Left ventricle myocardium superior (tissue), 1 donor: ENCODE results near the gene TGFA. TPM values are rescaled to one million over a fixed set of nuclear protein-coding genes. Genes with fewer than 3 reads are reported as not detected.

ENCODE experiments used
- ATAC-seq: fragments of 200-7000 bp; cut with Tn5 transposase; one replicate; pipeline ENCODE4 v1.9.1; 2020; ENCODE audit warnings: mild to moderate bottlenecking, moderate library complexity
- DNase-seq: peaks from one replicate; pipeline ENCODE4 v3.0.0-alpha.2; 2020
- intact Hi-C: fragments of 100-400 bp; cut with micrococcal nuclease; formaldehyde crosslinking; loops from one replicate; pipeline ENCODE4 v1.11.0; 2022
- total RNA-seq: library from RNA; stranded (reverse); fragmentation: NEBNext Ultra II Directional; extraction: Animal tissue kit (Norgen Biotek cat#: 25700); gene quantifications from one replicate; pipeline ENCODE4 v1.2.1, GENCODE V29; 2021
- donor health status: DM: no; HTN: yes; CAD: no; lungs with severe emphysema.

TGFA gene
- total RNA-seq, 1 donor from 2014 or later = 1.1 TPM

DNA sequence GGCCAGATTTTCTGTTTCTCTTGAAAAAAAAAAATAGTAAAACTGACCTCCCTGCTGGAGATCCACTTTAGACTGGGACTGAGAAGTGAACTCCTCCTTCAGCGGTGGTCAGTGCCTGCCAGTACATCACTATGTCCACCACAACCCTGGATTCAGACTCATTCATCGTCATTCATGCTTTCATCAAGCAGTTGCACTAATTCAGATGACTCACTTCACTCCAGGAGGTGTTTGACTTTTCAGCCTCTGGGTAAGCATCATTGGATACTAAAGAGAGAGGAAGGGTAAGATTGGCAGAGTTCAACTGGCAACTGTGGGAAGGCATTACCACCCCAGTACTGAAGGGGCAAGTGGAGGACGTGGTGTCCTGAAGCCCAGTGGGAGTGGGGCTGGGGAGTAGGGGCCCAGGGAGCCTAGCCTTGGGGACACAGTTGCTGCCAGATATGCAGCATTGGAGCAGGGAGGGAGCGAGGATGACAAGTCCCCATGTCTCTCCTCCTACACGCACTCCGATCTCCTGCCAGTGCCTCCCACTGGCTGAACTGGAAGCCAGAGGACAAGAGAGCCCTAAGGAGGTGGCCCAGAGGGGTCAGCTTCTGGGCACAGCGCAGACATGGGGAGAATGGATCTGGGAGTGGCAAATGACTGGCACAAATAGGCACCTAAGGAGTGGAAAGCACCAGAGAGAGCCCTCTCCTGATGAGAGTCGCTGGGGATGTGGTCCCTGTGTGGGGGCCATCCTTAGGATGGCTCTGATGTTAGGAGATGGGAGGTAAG, 111.1 kb downstream of the TGFA start:
- no peak for ATAC-seq
- intact Hi-C loops = no loop called here

DNA sequence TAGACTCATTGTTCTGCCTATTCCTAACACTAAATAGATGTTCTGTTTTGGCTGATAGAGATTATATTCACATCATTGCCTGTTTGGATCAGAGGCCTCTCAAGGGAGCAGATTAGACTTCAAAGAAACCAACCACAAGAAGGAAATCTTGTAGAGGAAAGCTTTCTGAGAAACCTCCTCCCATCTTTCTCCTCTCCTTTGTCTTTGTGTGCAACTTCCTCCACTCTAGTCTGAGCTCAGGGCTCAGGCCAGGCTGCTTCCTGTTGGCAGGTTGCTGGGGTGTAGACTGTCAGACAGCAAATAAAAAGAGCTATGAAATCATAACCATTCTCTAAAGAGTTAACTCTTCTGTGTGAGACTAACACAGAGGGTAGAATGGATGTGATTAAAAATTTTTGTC, 113.0 kb downstream of the TGFA start:
- intact Hi-C loops = no loop called here
- DNase-seq (no peak), ATAC-seq (no peak)

More for the DNA sequence above, 111.1 kb downstream of the TGFA start:
- no peak for DNase-seq

DNA sequence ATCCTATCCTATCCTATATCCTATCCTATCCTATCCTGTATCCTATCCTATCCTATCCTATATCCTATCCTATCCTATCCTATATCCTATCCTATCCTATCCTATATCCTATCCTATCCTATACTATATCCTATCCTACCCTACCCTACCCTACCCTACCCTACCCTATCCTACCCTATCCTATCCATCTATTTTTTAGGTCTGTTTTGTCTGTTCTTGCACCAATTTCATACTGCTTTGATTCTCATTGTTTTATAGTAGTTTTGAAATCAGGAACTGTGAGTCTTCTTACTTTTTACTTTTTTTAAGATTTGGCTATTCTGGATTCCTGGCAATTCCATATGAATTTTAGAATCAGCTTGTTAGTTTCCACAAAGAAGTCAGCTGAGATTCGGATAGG, 118.5 kb downstream of the TGFA start:
- ATAC-seq (no peak), DNase-seq (no peak)
- intact Hi-C loops = no loop called here

DNA sequence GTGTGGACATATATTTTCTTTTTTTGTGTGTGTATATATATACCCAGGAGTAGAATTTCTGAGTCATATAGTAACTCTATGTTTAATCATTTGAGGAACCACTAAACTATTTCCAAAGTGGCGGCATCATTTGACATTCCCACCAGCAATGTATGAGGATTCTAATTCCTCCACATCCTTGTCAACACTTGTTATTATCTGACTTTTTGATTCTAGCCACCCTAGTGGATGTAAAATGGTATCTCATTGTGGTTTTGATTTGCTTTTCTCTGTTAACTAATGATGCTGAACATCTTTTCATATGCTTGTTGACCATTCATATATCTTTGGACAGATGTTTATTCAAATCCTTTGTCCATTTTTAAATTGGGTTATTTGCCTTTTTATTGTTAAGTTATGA, 120.3 kb downstream of the TGFA start:
- no peak for ATAC-seq
- intact Hi-C loops = no loop called here

DNA sequence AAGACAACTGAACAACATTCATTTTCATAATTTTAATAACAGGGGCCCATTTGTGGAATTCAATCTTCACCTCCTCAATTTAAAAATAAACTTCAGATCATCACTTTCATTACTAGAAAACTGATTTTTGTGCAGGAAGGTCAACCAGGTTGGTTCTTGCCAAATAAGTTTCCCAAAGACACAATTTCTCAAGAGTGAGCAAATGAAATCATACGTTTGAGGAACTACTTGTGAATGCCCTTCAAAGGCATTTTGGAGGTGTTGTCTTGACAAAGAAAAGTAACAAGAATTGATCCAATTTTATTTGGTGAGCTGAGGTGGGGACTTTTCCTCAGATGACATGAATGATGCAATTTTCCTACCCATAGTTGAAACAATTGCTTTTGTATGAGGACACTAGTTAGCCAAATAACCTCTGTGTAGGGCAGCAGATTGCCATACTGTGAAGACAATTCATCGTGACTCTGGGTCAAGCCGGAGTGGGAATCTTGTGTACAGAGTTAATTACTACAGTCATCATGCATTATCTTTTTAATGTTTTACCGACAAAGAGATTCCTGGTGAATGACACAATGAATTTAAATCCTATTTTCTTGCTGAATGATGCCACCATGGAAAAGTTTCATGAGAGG, 121.8 kb downstream of the TGFA start:
- intact Hi-C loops = no loop called here
- ATAC-seq (no peak), DNase-seq (no peak)

More for the DNA sequence above, 120.3 kb downstream of the TGFA start:
- DNase-seq = no peak

DNA sequence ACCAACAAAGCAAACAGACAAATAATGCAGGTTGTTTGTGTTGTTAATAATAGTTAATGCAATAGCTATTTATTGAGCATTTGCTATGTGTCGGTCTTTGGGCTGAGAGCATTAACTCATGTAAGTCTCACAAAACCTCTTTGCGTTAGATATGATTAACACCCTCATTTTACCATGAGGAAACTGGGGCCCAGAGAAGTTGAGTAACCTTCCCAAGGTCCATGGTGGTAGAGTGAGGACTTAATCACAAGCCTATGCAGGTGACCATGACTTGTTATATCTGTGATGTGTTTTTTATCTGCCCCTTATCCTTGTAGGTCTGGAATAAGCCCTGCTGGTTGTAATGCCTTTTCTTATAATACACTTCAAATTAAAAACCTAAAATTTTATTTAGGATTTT, 127.3 kb downstream of the TGFA start:
- intact Hi-C loops = no loop called here

DNA sequence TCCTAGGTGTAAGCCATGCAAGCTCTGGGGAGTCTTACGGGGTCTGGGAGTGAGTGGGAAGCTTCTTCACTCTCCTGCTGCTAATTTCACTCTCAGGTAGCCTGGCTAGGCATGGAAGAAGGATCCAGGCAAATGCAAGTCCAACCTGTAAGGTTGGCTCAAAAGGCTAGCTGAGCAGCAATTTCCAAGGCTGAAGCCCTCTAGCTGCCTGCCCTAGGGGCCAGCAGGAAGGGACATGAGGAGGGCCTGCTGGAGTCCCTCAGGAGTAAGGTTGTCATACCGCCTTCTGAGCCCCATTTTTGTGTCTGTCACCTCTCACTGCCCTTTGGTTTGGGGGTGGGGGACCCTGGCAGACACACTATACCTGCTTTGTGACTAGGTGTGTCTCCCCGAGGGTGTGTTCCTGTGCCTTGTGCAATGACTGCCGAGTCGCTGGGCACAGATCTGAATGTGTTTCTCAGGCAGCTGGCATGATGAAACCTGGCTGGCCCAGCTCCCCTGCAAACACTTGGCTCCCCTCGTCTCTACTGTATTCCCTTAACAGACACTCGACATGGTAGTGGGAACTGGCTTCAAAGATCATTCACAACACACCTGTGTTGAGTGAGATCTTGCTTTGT, 127.8 kb downstream of the TGFA start:
- no peak for ATAC-seq
- DNase-seq = no peak
- intact Hi-C loops = no loop called here

More for the DNA sequence above, 127.3 kb downstream of the TGFA start:
- ATAC-seq (no peak), DNase-seq (no peak)

DNA sequence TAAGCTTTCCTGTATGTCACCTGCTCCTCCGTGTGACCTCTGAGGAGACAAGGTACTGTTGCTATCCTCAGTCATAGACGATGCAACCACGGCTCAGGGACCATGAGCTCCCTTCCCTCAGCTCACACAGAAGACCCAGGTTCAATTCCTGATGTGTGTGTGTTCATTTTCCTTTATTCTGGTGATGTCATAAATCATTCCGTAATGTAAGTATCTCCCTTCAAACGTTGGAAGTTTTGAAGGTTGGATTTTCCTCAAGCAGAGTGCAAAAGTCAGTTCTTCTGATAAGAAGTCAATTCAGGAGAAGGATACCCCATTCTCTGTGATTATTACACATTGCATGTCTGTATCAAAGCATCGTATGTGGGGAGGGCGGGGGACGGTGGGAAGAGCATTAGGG, 132.9 kb downstream of the TGFA start:
- intact Hi-C loops = no loop called here
- ATAC-seq (no peak), DNase-seq (no peak)

DNA sequence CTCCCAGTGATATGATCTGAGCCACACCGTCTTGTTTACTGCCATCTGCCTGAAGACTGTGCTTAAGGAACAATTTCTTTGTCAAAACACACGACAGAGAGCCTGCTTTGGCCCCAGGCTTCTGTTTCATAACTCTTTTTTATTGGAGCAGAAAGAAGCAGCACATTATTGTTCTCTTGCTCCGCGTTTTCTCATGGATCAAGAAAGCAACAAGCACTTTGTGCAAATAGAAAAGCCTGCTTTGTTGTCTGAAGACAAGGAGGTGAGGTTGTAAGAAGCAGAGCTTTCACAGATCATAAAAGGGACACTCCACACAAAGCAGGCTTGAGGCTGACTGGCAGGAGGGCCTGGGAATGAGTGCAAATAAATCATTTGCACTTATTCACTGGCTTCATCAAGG, 133.5 kb downstream of the TGFA start:
- intact Hi-C loops = no loop called here
- DNase-seq (no peak), ATAC-seq (no peak)

DNA sequence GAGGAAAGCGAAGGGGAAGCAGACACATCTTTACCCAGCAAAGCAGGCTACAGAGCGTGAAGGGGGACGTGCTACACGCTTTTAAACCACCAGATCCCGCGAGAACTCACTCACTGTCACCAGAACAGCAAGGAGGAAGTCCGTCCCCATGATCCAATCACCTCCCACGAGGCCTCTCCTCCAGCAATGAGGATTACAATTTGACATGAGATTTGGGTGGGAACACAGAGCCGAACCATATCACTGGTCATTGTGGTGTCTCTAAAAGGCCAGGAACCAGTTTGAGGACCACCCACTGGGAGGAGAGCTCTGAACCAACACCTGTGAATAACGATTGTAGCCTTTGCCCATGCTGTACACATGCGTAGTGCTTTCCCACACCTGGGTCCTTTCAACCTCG, 135.1 kb downstream of the TGFA start:
- ATAC-seq (no peak), DNase-seq (no peak)
- intact Hi-C loops = no loop called here

DNA sequence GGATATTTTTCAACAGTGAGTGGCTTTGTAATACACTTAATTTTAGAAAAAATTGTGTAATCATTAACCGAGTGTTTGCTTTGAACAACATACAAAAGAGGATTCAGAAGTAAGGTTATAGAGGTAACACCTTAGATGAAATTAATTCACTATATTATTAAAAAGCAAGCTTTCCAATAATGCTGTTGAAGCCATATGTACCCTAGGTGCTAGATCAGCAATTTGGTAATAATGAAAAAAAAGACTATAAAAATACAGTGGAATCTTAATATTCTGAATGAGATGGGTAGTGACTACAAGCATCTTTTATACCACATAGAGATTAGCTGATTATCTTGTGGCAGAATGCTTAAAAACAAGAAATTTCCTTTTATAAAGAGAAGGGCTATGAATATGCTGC, 136.6 kb downstream of the TGFA start:
- DNase-seq = no peak
- ATAC-seq = no peak
- intact Hi-C loops = no loop called here

DNA sequence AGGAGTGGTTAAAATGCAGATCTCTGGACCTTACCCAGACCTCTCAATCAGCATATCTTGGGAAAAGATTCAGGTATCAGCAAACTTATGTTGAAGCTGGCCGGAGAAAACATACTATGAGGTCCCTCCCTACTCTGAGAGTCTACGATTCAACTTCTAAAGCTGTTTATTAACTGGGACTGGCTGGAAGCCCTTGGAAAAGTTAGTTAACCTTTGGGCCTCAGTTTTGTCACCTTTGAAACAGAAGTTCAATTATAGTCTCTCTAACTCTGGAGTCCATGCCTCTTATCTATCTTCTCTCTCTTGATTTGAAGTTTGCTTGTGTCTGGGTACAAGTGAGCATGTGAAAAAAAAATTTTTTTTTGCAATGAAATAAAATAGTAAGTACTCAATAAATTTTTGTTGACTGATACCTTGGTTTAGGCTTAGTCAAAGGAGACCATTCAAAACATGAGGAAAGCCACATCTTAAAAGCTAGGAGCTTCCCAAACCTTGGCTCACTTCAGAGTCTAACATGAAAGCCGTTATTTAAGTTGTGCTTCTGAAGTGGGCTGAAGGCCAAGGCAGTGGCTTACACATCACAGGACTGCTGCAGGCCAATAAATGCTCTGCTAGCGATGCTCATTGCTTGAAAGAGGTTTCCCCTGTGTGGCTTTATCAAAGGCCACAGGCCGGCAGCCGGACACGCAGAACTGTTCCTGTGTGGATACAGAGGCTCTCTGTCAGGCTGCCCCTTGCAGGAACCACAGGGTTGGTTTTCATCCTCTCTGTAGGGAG, 141.1 kb downstream of the TGFA start:
- intact Hi-C loops = no loop called here
- ATAC-seq (no peak), DNase-seq (no peak)

DNA sequence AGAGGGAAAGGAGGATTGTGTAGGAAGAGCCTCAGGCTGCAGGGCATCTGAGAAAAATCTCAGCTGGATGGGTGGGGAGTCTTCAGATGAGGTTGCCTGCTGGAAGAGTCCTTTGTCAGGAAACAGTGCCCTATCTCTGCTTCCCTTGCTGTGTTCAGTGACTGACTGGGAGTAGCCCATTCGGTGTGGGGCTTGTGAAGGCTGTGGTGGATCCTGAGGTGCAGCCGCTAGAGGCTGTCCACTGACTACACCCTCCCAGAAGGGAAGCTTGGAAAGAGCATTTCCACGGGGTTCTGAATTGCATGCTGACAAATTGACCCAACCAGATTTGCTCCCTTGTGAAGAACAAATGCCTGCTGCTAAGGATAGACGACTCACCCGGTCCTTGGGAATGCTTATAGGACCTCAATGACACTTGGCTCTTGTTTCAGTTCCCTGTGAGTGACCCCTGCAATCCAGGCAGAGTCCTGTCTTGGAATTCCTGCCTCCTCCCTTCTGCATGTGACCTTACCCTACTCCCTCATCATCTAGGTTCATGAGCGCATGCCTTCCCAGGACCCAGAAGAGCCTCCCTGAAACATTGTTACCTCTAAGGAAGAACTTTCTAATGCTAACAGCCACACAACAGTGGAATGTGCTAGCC, 142.0 kb downstream of the TGFA start:
- no peak for DNase-seq
- ATAC-seq = no peak
- intact Hi-C loops = no loop called here

DNA sequence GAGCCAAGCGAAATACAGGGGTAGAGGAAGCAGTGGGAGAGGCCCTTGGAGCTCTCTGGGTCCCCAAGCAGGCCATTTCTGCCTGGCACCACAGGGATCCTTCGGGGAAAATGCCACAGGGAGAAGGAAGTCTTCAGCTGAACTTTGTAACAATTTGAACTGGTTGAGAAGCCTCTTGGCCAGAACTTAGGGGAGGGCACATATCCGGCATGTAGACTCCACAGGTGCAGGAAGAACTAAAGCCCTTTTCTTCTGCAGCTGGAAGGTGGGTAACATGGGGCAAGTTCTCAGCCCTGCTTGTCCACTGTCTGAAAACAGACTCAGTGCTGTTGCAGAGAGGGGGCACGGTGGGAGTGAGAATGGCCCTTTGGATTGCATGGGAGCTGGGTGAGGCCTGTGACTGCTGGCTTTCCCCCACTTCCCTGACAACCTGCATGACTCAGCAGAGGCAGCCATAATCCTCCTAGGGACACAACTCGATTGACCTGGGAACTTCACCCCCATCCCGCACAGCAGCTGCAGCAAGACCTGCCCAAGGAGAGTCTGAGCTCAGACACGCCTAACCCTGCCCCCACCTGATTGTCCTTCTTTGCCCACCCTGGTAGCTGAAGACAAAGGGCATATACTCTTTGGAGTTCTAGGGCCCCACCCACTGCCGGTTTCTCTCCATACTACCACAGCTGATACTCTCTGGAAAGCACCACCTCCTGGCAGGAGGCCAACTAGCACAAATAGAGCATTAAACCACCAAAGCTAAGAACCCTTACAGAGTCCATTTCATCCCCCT, 150.2 kb downstream of the TGFA start:
- ATAC-seq = no peak
- intact Hi-C loops = no loop called here
- DNase-seq = no peak

DNA sequence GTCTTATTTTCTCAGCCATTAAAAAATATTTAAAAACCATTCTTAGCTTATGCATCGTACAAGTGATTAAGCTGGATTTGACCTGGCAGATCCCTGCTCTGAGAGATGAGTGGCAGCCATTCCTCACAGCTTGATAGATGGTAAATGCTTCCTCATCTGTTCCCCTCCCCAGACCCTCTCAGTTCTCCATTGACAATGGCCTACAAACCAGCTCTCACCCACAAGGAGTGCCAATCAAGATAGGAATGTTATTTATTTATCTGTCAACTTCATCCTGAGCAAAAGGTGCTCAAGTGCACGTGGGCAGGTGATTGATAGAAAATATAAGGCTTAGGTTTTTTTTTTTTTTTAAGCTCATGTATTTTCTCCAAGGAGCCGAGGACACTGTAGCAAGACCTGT, 153.1 kb downstream of the TGFA start:
- intact Hi-C loops = no loop called here
- DNase-seq (no peak), ATAC-seq (no peak)

DNA sequence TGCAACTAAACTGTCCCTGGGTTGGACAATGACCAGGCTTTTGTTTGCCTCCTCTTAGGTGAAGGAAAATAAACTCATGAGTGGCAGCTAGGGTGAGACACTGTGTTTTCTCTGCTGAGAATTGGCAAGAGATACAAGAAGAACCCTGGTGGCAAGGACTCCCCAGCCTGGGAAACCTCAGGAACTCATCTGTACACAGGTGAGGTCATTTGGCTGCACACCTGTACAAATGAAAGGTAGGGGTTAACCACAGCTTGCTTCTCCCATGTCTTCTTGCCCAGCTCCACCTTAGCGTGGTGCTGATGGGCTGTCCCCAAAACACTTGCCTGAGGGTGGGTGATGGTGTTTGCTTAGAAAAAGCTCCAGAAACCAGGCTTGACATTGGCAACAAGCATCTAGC, 154.6 kb downstream of the TGFA start:
- no peak for DNase-seq
- intact Hi-C loops = no loop called here
- no peak for ATAC-seq
